Caco-2 (cell line): ENCODE data around the gene PRR18. TPM values are rescaled to one million over a fixed set of nuclear protein-coding genes. Genes with fewer than 3 reads are reported as not detected.

Experiments
- BruUV-seq: library from RNA; stranded (reverse); fragments of 400-500 nt; replicated peaks from 2 replicates; lab custom pipeline; 2021; lab: Mats Ljungman, UMichigan
- CTCF ChIA-PET: fragments of 300-600 bp; sonication (Branson Sonifier 250); formaldehyde crosslinking; loops from one replicate; lab custom pipeline; 2022; ENCODE audit warnings: antibody characterized with exemption; lab: Charles Lee
- POLR2A ChIA-PET: fragments of 300-600 bp; sonication (Branson Sonifier 250); formaldehyde crosslinking; loops from one replicate; lab custom pipeline; 2022; ENCODE audit warnings: antibody characterized with exemption; lab: Charles Lee
- DNase-seq, 2 experiments: peaks; one replicate each; pipeline versions ENCODE4 v3.0.0 to v3.0.0-alpha.2; 2020 to 2022
- H3K27me3 ChIP-seq: replicated peaks from 2 replicates; pipeline ENCODE4 v1.6.0; 2011; ENCODE audit warnings: low read length; ENCODE audit not compliant: control insufficient read depth, insufficient read depth
- H3K36me3 ChIP-seq: 2 replicates; pipeline ENCODE4 v1.5.1; 2011; ENCODE audit warnings: low read length; ENCODE audit not compliant: control insufficient read depth, insufficient read depth
- H3K4me1 ChIP-seq: fragments of 250-450 bp; sonication (Bioruptor Pico); 2 replicates; pipeline ENCODE4 v1.5.1; 2020; ENCODE audit warnings: mild to moderate bottlenecking
- H3K4me3 ChIP-seq: 2 replicates; pipeline ENCODE4 v1.5.1; 2011; ENCODE audit warnings: low read depth, mild to moderate bottlenecking, control low read depth, low read length
- H3K9me3 ChIP-seq: fragments of 250-450 bp; sonication (Bioruptor Pico); 2 replicates; pipeline ENCODE4 v1.5.1; 2020; ENCODE audit warnings: mild to moderate bottlenecking, moderate library complexity
- H3K27ac Mint-ChIP-seq: one replicate; pipeline ENCODE4 v1.8.0; 2022; ENCODE audit warnings: mixed read lengths; ENCODE audit not compliant: unreplicated experiment
- H3K27me3 Mint-ChIP-seq: one replicate; pipeline ENCODE4 v1.8.0; 2022; ENCODE audit warnings: mixed read lengths; ENCODE audit not compliant: insufficient read depth, unreplicated experiment
- H3K36me3 Mint-ChIP-seq: one replicate; pipeline ENCODE4 v1.8.0; 2022; ENCODE audit warnings: mild to moderate bottlenecking, mixed read lengths; ENCODE audit not compliant: insufficient read depth, unreplicated experiment
- H3K4me1 Mint-ChIP-seq: one replicate; pipeline ENCODE4 v1.8.0; 2022; ENCODE audit warnings: low read depth, mixed read lengths; ENCODE audit not compliant: unreplicated experiment
- H3K4me3 Mint-ChIP-seq: one replicate; pipeline ENCODE4 v1.8.0; 2022; ENCODE audit warnings: mild to moderate bottlenecking, moderate library complexity, mixed read lengths; ENCODE audit not compliant: unreplicated experiment
- H3K9me3 Mint-ChIP-seq: one replicate; pipeline ENCODE4 v1.8.0; 2022; ENCODE audit warnings: mixed read lengths; ENCODE audit not compliant: unreplicated experiment
- CTCF ChIP-seq, 2 experiments: fragments of 200-600 bp in 1 of 2; IDR thresholded peaks; 1 replicate in 1 of 2; 2 replicates in 1 of 2; pipeline versions ENCODE4 v1.5.1 to v1.8.0; 2011 to 2022; ENCODE audit warnings: antibody characterized with exemption in 1 of 2, control low read depth in 1 of 2, inconsistent platforms in 1 of 2, low read depth in 1 of 2, low read length in 1 of 2, mild to moderate bottlenecking in 1 of 2, moderate library complexity in 1 of 2; ENCODE audit not compliant: insufficient read depth in 1 of 2, severe bottlenecking in 1 of 2, unreplicated experiment in 1 of 2
- intact Hi-C: fragments of 100-400 bp; cut with micrococcal nuclease; formaldehyde crosslinking; loops from one replicate; pipeline ENCODE4 v1.10.0; 2022; ENCODE audit not compliant: unreplicated experiment
- total RNA-seq: library from RNA; stranded (reverse); gene quantifications from 2 replicates; pipeline ENCODE4 v1.2.3, GENCODE V29; 2022

Gene PRR18
- total RNA-seq, 1 experiment from 2014 or later: 0.95 TPM

DNA sequence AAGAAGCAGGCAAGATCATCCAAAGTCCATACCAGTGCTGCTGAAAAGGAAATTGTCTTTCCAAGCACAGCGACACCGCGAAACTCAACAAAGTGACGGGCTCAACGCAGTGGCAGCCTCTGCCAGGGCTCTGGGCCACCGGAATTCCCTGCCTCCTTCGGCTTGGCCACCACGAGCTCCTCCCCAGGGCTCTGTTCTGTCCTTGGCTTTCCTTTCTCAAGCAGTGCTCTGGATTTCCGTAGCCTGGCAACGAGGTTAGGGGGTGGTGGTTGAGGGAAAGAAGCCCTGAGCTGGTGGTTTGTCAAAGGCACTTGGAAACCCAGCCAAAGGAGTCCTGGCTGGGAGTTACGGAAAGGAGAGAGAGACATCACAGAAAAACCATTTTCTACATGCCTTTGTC, 31.2 kb downstream of the PRR18 start:
- no TSS peak for BruUV-seq
- no peaks in the 10 kb centered on the region; the same call in 1 of the 2 replicates for H3K27me3 ChIP-seq
- no peaks in the 10 kb centered on the region for H3K4me1 Mint-ChIP-seq
- H3K36me3 Mint-ChIP-seq: no peaks in the 10 kb centered on the region
- intact Hi-C loops: loop anchor here (5.0 kb wide), 1 partner anchor 120 kb away; no protein-coding TSS in a partner anchor
- POLR2A ChIA-PET: no interaction called here
- no peaks in the 10 kb centered on the region for H3K27me3 Mint-ChIP-seq
- no peak overlapping the region for H3K4me3 Mint-ChIP-seq
- H3K27ac Mint-ChIP-seq: no peak overlapping the region
- no peak overlapping the region for H3K4me3 ChIP-seq
- no peaks in the 10 kb centered on the region for H3K36me3 ChIP-seq
- no peaks in the 10 kb centered on the region for H3K9me3 ChIP-seq
- no peaks in the 10 kb centered on the region for H3K4me1 ChIP-seq
- no peak for DNase-seq
- TF ChIP-seq CTCF (IDR thresholded peaks at IDR 0.05; ENCODE audit: insufficient read depth in 1 of 2, low read depth in 1 of 2, low read length in 1 of 2, severe bottlenecking in 1 of 2, unreplicated experiment in 1 of 2): no peak
- CTCF ChIA-PET: interaction anchor here (0.7 to 2.4 kb wide), 2 partner anchors 73 to 123 kb away, joined by 5 to 23 read pairs; no protein-coding TSS in a partner anchor
- H3K9me3 Mint-ChIP-seq: no peaks in the 10 kb centered on the region

- ChIA-PET POLR2A (no interaction called here), CTCF (interaction anchor here (0.7 to 2.4 kb wide), 2 partner anchors 103 to 125 kb away, joined by 4 to 23 read pairs; no protein-coding TSS in a partner anchor)
- Histone ChIP-seq H3K36me3 (no peaks in the 10 kb centered on the region), H3K9me3 (no peaks in the 10 kb centered on the region), H3K4me3 (no peak overlapping the region), H3K4me1 (no peaks in the 10 kb centered on the region), H3K27me3 (no peaks in the 10 kb centered on the region)
- peak in 1 of 2 experiments; percentile 84 for DNase-seq
- peak; percentile 96 to 99 for TF ChIP-seq CTCF (IDR thresholded peaks at IDR 0.05; ENCODE audit: insufficient read depth in 1 of 2, low read depth in 1 of 2, low read length in 1 of 2, severe bottlenecking in 1 of 2, unreplicated experiment in 1 of 2)
- intact Hi-C loops: loop anchor here (1.0 to 5.0 kb wide), 3 partner anchors 108 to 125 kb away; no protein-coding TSS in a partner anchor
- no TSS peak for BruUV-seq
- Mint-ChIP-seq H3K27me3 (no peaks in the 10 kb centered on the region), H3K27ac (no peak overlapping the region), H3K4me1 (no peaks in the 10 kb centered on the region), H3K36me3 (no peaks in the 10 kb centered on the region), H3K9me3 (no peaks in the 10 kb centered on the region), H3K4me3 (no peak overlapping the region)
Observed at GRCh38 chr6:166275714-166276166, 32.5 kb downstream of the PRR18 start.

GRCh38 chr6:166274739-166275370, 33.3 kb downstream of the PRR18 start:
- H3K36me3 ChIP-seq: no peaks in the 10 kb centered on the region
- TF ChIP-seq CTCF (IDR thresholded peaks at IDR 0.05; ENCODE audit: insufficient read depth in 1 of 2, low read depth in 1 of 2, low read length in 1 of 2, severe bottlenecking in 1 of 2, unreplicated experiment in 1 of 2): no peak
- Mint-ChIP-seq H3K4me3 (no peak overlapping the region), H3K36me3 (no peaks in the 10 kb centered on the region), H3K27me3 (no peaks in the 10 kb centered on the region), H3K27ac (no peak overlapping the region), H3K9me3 (no peaks in the 10 kb centered on the region), H3K4me1 (no peaks in the 10 kb centered on the region)
- H3K9me3 ChIP-seq: no peaks in the 10 kb centered on the region
- ChIA-PET POLR2A (no interaction called here), CTCF (no interaction called here)
- no peaks in the 10 kb centered on the region for H3K4me1 ChIP-seq
- H3K27me3 ChIP-seq: no peaks in the 10 kb centered on the region
- intact Hi-C loops: loop anchor here (1.0 to 5.0 kb wide), 3 partner anchors 108 to 125 kb away; no protein-coding TSS in a partner anchor
- DNase-seq: no peak
- no TSS peak for BruUV-seq
- H3K4me3 ChIP-seq: no peak overlapping the region
